Activated CD4-positive, alpha-beta memory T cell treated with anti-CD3 and anti-CD28 coated beads, Interleukin-2, amount 10 ng/mL, durations not matched to agents 7 days and 5 days (primary cell): Measurements from ENCODE around the gene FHOD3. TPM values are rescaled to one million over a fixed set of nuclear protein-coding genes. Genes with fewer than 3 reads are reported as not detected.

Experiments
- CTCF ChIA-PET: fragments of 350-600 bp; sonication (Branson Sonifier 250); formaldehyde crosslinking; loops from one replicate; lab custom pipeline; 2021; ENCODE audit warnings: antibody characterized with exemption, inconsistent platforms; lab: Charles Lee
- POLR2A ChIA-PET: fragments of 350-600 bp; sonication (Branson Sonifier 250); formaldehyde crosslinking; loops from one replicate; lab custom pipeline; 2021; ENCODE audit warnings: antibody characterized with exemption; lab: Charles Lee
- DNase-seq: peaks from one replicate; pipeline ENCODE4 v3.0.0-alpha.2; 2020
- H3K27ac Mint-ChIP-seq: one replicate; pipeline ENCODE4 v1.8.0; 2021; ENCODE audit warnings: mild to moderate bottlenecking, mixed read lengths
- H3K27me3 Mint-ChIP-seq: one replicate; pipeline ENCODE4 v1.8.0; 2021; ENCODE audit warnings: mixed read lengths
- H3K36me3 Mint-ChIP-seq: one replicate; pipeline ENCODE4 v1.8.0; 2021; ENCODE audit warnings: low read depth, mixed read lengths
- H3K4me1 Mint-ChIP-seq: one replicate; pipeline ENCODE4 v1.8.0; 2021; ENCODE audit warnings: mixed read lengths
- H3K4me3 Mint-ChIP-seq: one replicate; pipeline ENCODE4 v1.8.0; 2021; ENCODE audit warnings: mild to moderate bottlenecking, mixed read lengths
- H3K9me3 Mint-ChIP-seq: one replicate; pipeline ENCODE4 v1.8.0; 2021; ENCODE audit warnings: mixed read lengths
- total RNA-seq, 2 experiments: library from RNA; stranded (reverse); gene quantifications; one replicate each; pipeline ENCODE4 v1.2.3, GENCODE V29; 2021

The FHOD3 gene
- total RNA-seq, 2 experiments from 2014 or later: not detected

- no peaks in the 10 kb centered on the region for H3K27me3 Mint-ChIP-seq
- no peaks in the 10 kb centered on the region for H3K36me3 Mint-ChIP-seq
- CTCF ChIA-PET: no interaction called here
- no peak overlapping the region for H3K27ac Mint-ChIP-seq
- POLR2A ChIA-PET: no interaction called here
- H3K4me1 Mint-ChIP-seq: no peaks in the 10 kb centered on the region
- H3K9me3 Mint-ChIP-seq: no peaks in the 10 kb centered on the region
- no peak overlapping the region for H3K4me3 Mint-ChIP-seq
- no peak for DNase-seq
These were observed 33.0 kb downstream of the FHOD3 start for GRCh38 chr18:36330435-36331052.

- no peaks in the 10 kb centered on the region for H3K4me1 Mint-ChIP-seq
- no peak for DNase-seq
- no peaks in the 10 kb centered on the region for H3K36me3 Mint-ChIP-seq
- no peaks in the 10 kb centered on the region for H3K27me3 Mint-ChIP-seq
- no peak overlapping the region for H3K27ac Mint-ChIP-seq
- POLR2A ChIA-PET: no interaction called here
- no peak overlapping the region for H3K4me3 Mint-ChIP-seq
- CTCF ChIA-PET: no interaction called here
- H3K9me3 Mint-ChIP-seq: no peaks in the 10 kb centered on the region
These were observed 34.0 kb downstream of the FHOD3 start for GRCh38 chr18:36331521-36331971.

GRCh38 chr18:36333414-36333813 lies 35.9 kb downstream of the FHOD3 start:
- Mint-ChIP-seq H3K36me3 (no peaks in the 10 kb centered on the region), H3K27me3 (no peaks in the 10 kb centered on the region), H3K4me1 (no peaks in the 10 kb centered on the region), H3K9me3 (no peaks in the 10 kb centered on the region), H3K27ac (no peak overlapping the region), H3K4me3 (no peak overlapping the region)
- DNase-seq: no peak
- ChIA-PET CTCF (no interaction called here), POLR2A (no interaction called here)

- Mint-ChIP-seq H3K9me3 (no peaks in the 10 kb centered on the region), H3K36me3 (no peaks in the 10 kb centered on the region), H3K27me3 (no peaks in the 10 kb centered on the region), H3K4me3 (no peak overlapping the region), H3K4me1 (no peaks in the 10 kb centered on the region), H3K27ac (no peak overlapping the region)
- POLR2A ChIA-PET: no interaction called here
- CTCF ChIA-PET: no interaction called here
- no peak for DNase-seq
These were observed 37.3 kb downstream of the FHOD3 start for GRCh38 chr18:36334798-36335197.

GRCh38 chr18:36335476-36336279 lies 38.2 kb downstream of the FHOD3 start:
- Mint-ChIP-seq H3K27me3 (no peaks in the 10 kb centered on the region), H3K4me3 (no peak overlapping the region), H3K36me3 (no peaks in the 10 kb centered on the region), H3K9me3 (no peaks in the 10 kb centered on the region), H3K27ac (no peak overlapping the region), H3K4me1 (no peaks in the 10 kb centered on the region)
- no peak for DNase-seq
- ChIA-PET CTCF (no interaction called here), POLR2A (no interaction called here)

- no peak for DNase-seq
- Mint-ChIP-seq H3K36me3 (no peaks in the 10 kb centered on the region), H3K4me3 (no peak overlapping the region), H3K4me1 (no peaks in the 10 kb centered on the region), H3K9me3 (no peaks in the 10 kb centered on the region), H3K27ac (no peak overlapping the region), H3K27me3 (peaks cover 11% of the 10 kb centered on the region)
- CTCF ChIA-PET: no interaction called here
- POLR2A ChIA-PET: no interaction called here
These were observed 40.3 kb downstream of the FHOD3 start for GRCh38 chr18:36337679-36338402.

GRCh38 chr18:36338403-36338933 lies 41.0 kb downstream of the FHOD3 start:
- Mint-ChIP-seq H3K4me3 (no peak overlapping the region), H3K27me3 (peaks cover 11% of the 10 kb centered on the region), H3K9me3 (no peaks in the 10 kb centered on the region), H3K36me3 (no peaks in the 10 kb centered on the region), H3K27ac (no peak overlapping the region), H3K4me1 (no peaks in the 10 kb centered on the region)
- POLR2A ChIA-PET: no interaction called here
- no peak for DNase-seq
- CTCF ChIA-PET: no interaction called here

GRCh38 chr18:36340246-36340645 lies 42.7 kb downstream of the FHOD3 start:
- no peak for DNase-seq
- Mint-ChIP-seq H3K4me1 (no peaks in the 10 kb centered on the region), H3K27ac (no peak overlapping the region), H3K36me3 (no peaks in the 10 kb centered on the region), H3K27me3 (peaks cover 13% of the 10 kb centered on the region), H3K9me3 (no peaks in the 10 kb centered on the region), H3K4me3 (no peak overlapping the region)
- ChIA-PET POLR2A (no interaction called here), CTCF (no interaction called here)

- Mint-ChIP-seq H3K36me3 (no peaks in the 10 kb centered on the region), H3K27ac (no peak overlapping the region), H3K27me3 (peaks cover 20% of the 10 kb centered on the region), H3K9me3 (no peaks in the 10 kb centered on the region), H3K4me3 (no peak overlapping the region), H3K4me1 (no peaks in the 10 kb centered on the region)
- CTCF ChIA-PET: no interaction called here
- POLR2A ChIA-PET: no interaction called here
- no peak for DNase-seq
These were observed 44.4 kb downstream of the FHOD3 start for GRCh38 chr18:36341944-36342343.

GRCh38 chr18:36348331-36348730 lies 50.8 kb downstream of the FHOD3 start:
- ChIA-PET CTCF (no interaction called here), POLR2A (no interaction called here)
- Mint-ChIP-seq H3K27ac (no peak overlapping the region), H3K4me1 (no peaks in the 10 kb centered on the region), H3K27me3 (peaks cover 19% of the 10 kb centered on the region), H3K4me3 (no peak overlapping the region), H3K9me3 (no peaks in the 10 kb centered on the region), H3K36me3 (no peaks in the 10 kb centered on the region)
- no peak for DNase-seq

GRCh38 chr18:36348971-36349417 lies 51.5 kb downstream of the FHOD3 start:
- Mint-ChIP-seq H3K36me3 (no peaks in the 10 kb centered on the region), H3K27ac (no peak overlapping the region), H3K27me3 (peaks cover 19% of the 10 kb centered on the region), H3K4me3 (no peak overlapping the region), H3K9me3 (no peaks in the 10 kb centered on the region), H3K4me1 (no peaks in the 10 kb centered on the region)
- ChIA-PET CTCF (no interaction called here), POLR2A (no interaction called here)
- no peak for DNase-seq

GRCh38 chr18:36349552-36349951 lies 52.0 kb downstream of the FHOD3 start:
- DNase-seq: no peak
- no peak overlapping the region for H3K4me3 Mint-ChIP-seq
- H3K27me3 Mint-ChIP-seq: peaks cover 19% of the 10 kb centered on the region
- no peak overlapping the region for H3K27ac Mint-ChIP-seq
- H3K9me3 Mint-ChIP-seq: no peaks in the 10 kb centered on the region
- ChIA-PET CTCF (no interaction called here), POLR2A (no interaction called here)
- H3K36me3 Mint-ChIP-seq: no peaks in the 10 kb centered on the region
- H3K4me1 Mint-ChIP-seq: no peaks in the 10 kb centered on the region

GRCh38 chr18:36350251-36350651 lies 52.7 kb downstream of the FHOD3 start:
- ChIA-PET POLR2A (no interaction called here), CTCF (no interaction called here)
- Mint-ChIP-seq H3K27me3 (peaks cover 17% of the 10 kb centered on the region), H3K27ac (no peak overlapping the region), H3K4me1 (no peaks in the 10 kb centered on the region), H3K9me3 (no peaks in the 10 kb centered on the region), H3K36me3 (no peaks in the 10 kb centered on the region), H3K4me3 (no peak overlapping the region)
- DNase-seq: no peak
